HG02610 (cell line): ENCODE data around the gene ELOVL1.

Experiments
- ATAC-seq: cut with Tn5 transposase; IDR thresholded peaks from one replicate; pipeline ENCODE4 v1.9.1; 2021; ENCODE audit warnings: mild to moderate bottlenecking, moderate library complexity; ENCODE audit not compliant: unreplicated experiment

The ELOVL1 gene

DNA sequence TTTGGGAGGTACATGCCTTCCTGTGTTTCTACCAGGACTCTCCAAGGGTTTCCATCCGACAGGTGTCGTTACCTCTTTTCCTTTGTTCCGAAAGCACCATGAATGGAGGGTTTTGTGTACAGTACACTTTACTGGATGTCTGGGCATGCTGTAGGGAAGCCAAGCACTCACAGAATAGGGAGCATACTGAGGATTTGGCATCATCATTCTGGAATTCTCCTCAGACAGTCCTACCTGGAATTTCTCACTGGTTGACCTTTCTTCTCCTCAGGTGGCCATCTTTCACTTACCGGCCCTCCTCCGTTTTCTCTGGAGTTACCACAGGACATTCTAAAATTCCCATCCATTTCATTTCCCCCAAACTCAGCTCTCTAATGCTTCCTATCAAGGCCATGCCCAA lies 36.1 kb downstream of the ELOVL1 start:
- no peak for ATAC-seq

DNA sequence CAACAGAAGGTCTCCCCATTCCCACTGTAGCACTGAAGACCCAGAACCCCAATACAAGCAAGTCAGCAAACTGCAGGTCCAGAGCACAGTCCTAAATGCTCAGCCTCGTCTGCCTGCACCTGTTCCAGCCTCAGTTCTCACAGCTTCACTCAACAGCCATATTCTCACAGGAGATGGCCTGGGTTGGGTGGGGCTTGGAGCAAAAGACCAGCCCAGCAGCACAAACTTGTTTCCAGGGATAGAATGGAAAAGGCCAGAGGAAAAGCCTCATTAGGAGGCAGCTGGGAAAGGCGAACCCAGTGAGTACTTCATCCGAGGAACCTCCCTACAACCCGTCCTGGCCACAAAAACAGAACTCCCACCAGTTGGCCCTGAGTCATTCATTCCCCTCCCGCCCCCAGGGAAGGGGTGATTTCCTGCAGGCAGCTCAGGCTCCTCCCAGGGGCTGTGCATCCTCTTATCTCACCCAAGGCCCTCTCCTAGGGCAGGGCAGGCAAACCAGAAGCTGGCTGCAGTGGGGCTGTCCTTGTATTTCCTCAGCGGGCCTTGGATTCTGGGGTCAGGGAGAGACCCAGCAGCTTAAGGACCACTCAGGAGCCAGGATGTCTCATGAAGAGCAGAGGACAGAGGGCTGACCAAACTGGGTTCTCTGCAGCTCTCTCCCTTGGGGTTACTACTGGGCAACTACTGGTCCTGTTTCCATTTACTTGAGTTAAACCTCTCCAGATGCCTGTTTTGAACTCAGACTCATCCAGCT lies 37.6 kb downstream of the ELOVL1 start:
- peak; percentile 76 for ATAC-seq

DNA sequence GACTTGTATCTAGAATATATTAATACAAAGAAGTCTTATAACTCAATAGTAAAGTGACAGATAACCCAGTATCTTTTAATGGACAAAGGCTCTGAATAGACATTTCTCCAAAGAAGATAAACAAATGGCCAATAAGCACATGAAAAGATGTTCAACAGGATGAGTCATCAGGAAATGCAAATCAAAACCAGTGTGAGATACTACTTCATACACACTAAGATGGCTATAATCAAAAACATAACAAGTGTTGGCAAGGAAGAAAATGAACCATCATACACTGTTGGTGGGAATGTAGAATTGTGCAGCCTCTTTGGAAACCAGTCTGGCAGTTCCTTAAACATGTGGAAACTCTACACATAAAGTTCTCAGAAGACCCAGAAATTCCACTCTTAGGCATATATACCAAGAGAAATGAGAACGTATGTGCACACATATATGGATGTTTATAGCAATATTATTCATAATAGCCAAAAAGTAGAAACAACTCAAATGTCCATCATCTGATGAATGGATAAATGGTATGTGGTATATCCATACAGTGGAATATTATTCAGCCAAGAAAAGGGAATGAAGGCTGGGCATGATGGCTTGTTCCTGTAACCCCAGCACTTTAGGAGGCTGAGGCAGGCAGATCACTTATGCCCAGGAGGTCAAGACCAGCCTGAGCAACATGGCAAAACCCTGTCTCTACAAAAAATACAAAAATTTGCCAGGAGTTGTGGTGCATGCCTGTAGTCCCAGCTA lies 40.1 kb downstream of the ELOVL1 start:
- ATAC-seq, result no peak

DNA sequence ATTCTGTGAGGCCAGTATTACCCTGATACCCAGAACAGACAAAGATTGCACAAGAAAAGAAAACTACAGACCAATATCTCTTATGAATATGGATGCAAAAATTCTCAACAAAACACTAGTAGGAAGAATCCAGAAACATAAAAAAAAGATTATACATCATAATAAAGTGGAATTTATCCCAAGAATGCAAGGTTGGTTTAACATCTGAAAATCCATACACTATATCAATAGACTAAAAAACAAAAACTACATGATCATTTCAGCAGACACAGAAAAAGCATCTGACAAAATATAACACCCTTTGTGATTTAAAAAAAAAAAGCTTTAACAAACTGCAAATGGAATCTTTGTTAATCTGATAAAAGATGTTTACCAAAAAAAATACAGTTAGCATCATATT lies 42.4 kb downstream of the ELOVL1 start:
- no peak for ATAC-seq

DNA sequence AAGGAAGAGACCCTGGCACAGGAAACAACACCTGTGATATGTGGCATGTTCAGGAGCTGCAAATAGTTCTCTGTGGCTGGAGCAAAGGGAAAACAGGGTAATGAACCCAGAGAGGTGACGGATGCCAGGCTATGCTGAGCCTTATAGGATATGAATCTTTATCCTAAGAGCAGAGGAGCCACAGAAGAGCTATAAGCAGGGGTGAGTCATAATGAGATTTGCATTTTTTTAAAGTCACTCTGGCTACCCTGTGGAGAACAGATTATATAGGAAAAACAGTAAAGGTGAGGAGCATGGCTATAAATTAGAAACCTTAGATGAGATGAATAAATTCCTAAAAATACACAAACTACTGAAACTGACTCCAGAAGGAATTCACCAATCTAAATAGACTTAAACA lies 43.0 kb downstream of the ELOVL1 start:
- no peak for ATAC-seq

DNA sequence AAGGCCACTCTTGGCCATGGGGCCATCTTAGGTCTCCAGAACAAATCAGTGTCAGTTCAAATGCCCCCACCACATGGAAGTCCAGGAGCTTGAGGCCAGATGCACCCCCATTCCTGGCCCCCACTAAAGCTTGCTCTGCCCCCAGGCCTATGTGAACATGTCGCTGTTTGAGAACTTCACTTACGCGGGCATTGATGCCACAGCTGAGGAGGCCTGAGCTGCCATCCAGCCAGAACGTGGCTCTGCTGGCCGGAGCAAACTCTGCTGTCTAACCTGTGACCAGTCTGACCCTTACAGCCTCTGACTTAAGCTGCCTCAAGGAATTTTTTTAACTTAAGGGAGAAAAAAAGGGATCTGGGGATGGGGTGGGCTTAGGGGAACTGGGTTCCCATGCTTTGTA lies 45.3 kb downstream of the ELOVL1 start:
- no peak for ATAC-seq

DNA sequence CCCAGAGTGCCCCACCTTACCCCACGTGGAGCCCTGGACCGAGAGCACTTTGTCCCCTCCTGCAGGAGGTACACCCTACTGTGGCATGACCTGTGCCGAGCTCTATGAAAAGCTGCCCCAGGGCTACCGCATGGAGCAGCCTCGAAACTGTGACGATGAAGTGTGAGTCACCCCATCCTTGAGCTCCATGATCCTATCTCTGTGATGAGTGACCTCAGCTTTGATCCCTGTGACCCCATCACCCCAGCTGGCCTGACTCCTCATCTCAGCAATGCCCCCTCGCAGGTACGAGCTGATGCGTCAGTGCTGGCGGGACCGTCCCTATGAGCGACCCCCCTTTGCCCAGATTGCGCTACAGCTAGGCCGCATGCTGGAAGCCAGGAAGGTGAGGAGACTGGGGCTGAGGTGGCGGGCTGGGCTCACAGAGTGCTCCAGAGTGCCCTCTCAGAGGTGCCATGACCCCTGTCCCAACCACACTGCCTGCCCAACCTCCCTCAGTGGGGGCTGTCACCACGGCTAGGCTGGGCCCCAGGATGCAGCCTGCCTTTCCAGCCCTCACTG lies 46.4 kb downstream of the ELOVL1 start:
- ATAC-seq, result no peak

DNA sequence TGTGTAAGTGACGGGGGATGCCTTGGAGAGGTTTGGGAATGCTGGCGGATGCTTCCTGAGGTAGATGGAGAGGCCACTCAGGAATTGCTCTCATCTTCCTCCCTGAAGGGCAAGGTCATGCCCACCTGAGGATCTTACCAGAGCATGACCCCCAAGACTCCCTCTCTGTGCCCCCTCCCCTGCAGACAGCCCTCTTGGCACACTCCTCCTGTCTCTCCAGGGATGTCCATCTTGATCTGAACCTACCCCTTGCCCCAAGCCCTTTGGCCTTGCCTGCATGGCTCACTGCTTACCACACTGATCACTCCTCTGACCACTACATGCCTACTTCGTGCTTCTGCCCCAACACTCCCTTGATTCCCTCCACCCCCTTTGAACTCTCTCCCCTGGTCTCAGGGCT lies 48.0 kb downstream of the ELOVL1 start:
- no peak for ATAC-seq

DNA sequence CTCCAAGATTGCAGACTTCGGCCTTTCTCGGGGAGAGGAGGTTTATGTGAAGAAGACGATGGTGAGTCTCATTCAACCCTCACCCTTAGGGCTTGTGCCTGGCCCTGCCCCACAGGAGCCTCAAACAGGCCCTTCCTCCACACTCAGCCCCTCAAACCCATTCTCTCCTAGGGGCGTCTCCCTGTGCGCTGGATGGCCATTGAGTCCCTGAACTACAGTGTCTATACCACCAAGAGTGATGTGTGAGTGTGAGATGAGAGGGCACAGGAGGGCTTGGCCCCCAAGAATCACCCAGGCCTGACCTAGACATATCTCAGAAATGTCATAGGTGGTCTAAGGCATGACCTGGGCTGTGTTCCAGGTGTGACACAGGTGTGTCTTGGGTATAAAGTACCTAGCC lies 48.5 kb downstream of the ELOVL1 start:
- no peak for ATAC-seq

DNA sequence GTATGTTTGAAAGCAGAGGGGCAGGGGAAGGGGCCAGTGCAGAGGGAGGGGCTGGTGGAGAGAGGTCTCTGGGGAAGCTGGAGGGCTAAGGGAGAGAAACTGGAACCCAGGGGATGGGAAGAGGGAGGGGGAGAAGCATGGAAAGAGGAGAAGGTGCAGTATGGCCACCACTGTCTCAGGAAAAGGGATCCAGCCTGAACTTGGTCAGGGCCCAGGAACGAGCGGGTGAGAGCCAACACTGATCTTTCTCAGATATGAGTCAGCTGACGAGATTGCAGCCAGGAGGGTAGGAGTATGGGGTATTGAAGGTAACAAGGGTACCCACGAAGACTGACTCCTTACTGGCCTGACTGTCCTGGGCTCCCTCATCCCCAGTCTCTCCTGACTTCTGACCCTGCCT lies 49.0 kb downstream of the ELOVL1 start:
- ATAC-seq, result no peak

DNA sequence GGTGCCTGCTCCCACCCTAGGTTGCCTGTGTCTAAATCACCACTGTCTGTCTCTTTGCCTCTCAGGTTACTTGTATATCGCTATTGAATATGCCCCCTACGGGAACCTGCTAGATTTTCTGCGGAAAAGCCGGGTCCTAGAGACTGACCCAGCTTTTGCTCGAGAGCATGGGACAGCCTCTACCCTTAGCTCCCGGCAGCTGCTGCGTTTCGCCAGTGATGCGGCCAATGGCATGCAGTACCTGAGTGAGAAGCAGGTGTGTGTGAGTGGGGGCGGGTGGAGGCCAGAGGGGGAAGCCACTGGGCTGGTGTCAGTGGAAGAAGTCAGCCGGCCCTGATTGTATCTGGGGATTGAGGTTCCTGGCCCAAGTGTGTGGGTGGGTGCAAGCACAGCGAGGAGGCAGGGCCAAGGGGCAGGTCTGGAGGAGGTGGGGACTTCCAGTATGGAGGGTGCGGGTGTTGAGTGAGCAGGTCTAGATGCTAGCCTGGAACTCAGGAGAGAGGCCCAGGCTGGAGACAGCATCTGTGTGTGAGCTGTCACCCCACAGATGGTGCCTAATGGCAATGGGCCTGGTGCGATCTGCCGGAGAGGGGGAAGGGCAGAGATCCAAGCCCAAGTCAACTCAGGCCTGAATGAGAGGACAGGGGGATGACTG lies 49.9 kb downstream of the ELOVL1 start:
- no peak for ATAC-seq

DNA sequence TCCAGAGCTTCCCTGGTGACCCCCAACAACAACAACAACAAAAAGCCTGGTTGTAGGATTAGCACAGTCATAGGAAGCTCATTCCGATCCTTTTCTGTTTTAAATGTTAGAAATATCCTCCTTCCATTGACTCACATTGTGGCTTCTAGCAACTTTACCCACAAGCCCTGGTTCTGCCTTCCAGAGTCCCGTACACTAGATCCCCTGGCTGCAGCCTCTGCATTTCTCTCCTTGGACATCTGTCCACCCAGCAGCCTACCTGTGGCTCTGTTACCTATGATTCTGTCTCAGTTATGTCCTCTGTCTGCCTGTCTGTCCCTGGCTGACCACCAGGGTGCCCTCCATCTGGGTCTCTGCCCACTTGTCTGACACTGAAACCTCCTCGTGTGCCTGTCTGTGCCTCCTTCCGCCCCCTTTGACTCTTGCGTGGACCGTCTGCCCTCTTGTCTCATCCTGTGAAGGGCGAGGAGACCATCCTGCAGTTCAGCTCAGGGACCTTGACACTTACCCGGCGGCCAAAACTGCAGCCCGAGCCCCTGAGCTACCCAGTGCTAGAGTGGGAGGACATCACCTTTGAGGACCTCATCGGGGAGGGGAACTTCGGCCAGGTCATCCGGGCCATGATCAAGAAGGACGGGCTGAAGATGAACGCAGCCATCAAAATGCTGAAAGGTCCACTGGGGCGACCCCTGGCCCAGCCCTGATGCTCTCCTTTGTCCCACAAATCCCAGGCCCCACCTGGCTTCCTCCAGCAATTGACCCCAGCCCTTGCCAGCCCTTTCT lies 50.9 kb downstream of the ELOVL1 start:
- no peak for ATAC-seq

DNA sequence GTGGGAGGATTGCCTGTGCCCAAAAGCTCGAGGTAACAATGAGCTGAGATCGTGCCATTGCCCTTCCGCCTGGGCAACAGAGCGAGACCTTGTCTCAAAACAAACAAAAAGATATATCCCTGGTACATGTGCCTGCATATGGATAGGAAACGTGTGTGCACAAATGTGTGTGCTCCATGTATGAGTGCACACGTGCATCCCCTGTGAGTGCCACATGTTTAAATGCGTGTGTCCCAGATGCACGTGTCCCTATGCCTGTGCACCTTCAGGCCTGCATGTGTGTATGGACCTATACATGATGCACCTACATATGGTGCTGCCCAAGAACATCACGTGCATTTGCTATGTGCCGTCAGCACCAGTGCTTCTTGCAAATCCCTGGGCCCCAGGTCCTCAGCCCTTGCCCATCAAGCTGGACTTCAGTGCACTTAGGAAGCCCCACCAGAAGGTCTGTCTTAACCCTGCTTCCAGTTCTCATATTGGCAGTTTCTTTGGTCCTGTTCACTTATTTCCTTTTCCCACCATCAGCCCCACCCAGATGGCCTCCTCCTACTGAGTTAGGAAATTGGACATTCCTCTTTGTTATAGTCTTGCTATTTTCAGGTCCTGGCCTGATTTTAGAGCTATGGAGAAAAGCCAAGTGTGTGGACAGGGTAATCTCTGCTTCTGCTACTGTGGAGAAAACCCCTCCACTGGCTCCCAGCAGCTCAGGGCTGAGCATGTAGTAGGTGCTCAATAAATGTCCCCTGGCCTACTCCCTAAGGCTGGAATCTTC lies 51.7 kb downstream of the ELOVL1 start:
- ATAC-seq, result no peak

DNA sequence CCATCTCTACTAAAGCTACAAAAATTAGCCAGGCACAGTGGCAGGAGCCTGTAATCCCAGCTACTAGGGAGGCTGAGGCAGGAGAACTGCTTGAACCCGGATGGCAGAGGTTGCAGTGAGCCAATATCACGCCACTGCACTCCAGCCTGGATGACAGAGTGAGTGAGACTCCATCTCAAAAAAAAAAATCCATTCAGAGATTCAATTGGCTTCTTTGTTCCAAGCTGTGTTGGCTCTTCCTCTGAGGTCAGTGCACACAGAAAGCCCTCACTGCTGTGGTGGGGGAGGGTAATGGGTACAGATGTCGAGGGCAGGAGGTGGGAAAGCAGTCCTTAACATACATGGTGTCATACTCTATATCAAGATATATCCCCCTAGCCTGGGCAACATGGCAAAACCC lies 52.3 kb downstream of the ELOVL1 start:
- ATAC-seq, result no peak

DNA sequence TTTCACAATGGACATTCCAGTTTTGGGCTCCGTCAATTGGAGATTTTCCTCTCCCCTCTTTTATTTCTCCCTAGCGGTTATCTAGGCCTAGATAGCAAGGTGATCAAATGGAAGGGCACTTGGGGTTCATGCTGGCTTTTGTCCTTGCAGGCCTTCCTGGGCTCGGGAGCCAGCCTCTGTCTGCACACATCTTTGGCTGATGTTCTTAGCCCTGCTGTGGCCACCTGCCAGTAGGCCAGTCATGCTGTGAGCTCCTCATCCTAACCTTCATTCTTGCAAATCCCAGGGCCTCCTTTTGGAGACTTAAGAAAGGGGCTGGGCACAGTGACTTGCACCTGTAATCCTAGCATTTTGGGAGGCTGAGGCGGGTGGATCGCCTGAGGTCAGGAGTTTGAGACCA lies 53.6 kb downstream of the ELOVL1 start:
- no peak for ATAC-seq

DNA sequence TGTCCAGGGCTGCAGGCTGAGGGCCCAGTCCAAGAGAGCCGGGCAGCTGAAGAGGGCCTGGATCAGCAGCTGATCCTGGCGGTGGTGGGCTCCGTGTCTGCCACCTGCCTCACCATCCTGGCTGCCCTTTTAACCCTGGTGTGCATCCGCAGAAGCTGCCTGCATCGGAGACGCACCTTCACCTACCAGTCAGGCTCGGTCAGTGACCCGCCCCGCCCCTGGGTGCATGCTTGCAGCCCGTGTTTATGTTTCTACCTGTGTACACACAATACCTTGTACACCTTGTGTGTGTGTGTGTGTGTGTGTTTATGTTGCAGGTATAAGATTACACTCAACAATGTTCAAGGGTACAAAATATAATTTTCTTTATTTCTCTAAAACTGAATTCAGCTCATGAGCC lies 54.0 kb downstream of the ELOVL1 start:
- no peak for ATAC-seq
